ENCODE measurements around the gene VPS13D. TPM values are rescaled to one million over a fixed set of nuclear protein-coding genes. Genes with fewer than 3 reads are reported as not detected.

The VPS13D gene
- total RNA-seq, 4 donors from 2014 or later, result 137 to 238 (median 191) TPM

GRCh38 chr1:12203216-12204007, 26.4 kb upstream of the VPS13D start:
- Histone ChIP-seq H3K9me3 (no peaks in the 10 kb centered on the region), H3K27ac (no peak overlapping the region), H3K4me1 (peaks cover 0 to 15% of the 10 kb centered on the region in 2 donors), H3K36me3 (no peaks in the 10 kb centered on the region), H3K27me3 (no peaks in the 10 kb centered on the region), H3K4me3 (replicated peaks in 1 of 3) (no peak overlapping the region)
- TF ChIP-seq CTCF (IDR thresholded peaks at IDR 0.05) (no peak), POLR2A (IDR thresholded peaks at IDR 0.05) (no peak)
- WGBS, 2 donors, result 88% methylated on average over 17 to 20 of the region's 20 CpGs
- no peak for DNase-seq
- intact Hi-C loops (cut with DNase I), result no loop called here

GRCh38 chr1:12204140-12204539, 25.7 kb upstream of the VPS13D start:
- no peaks in the 10 kb centered on the region for H3K9me3 ChIP-seq
- intact Hi-C loops (cut with DNase I), result no loop called here
- H3K27me3 ChIP-seq, result no peaks in the 10 kb centered on the region
- H3K36me3 ChIP-seq, result no peaks in the 10 kb centered on the region
- 90 to 95% methylated on average over 7 of the region's 7 CpGs for WGBS, 2 donors
- H3K4me3 ChIP-seq (replicated peaks in 1 of 3), result no peak overlapping the region
- TF ChIP-seq POLR2A (IDR thresholded peaks at IDR 0.05) (no peak), CTCF (IDR thresholded peaks at IDR 0.05) (no peak)
- H3K27ac ChIP-seq, result no peak overlapping the region
- H3K4me1 ChIP-seq, result peaks cover 0 to 18% of the 10 kb centered on the region in 2 donors
- DNase-seq, result no peak

- intact Hi-C loops (cut with DNase I), result no loop called here
- Histone ChIP-seq H3K27ac (no peak overlapping the region), H3K9me3 (no peaks in the 10 kb centered on the region), H3K4me3 (replicated peaks in 1 of 3) (no peak overlapping the region), H3K27me3 (no peaks in the 10 kb centered on the region), H3K36me3 (no peaks in the 10 kb centered on the region), H3K4me1 (peaks cover 0 to 20% of the 10 kb centered on the region in 2 donors)
- 88 to 89% methylated on average over 7 of the region's 7 CpGs for WGBS, 2 donors
- no peak for DNase-seq
- TF ChIP-seq POLR2A (IDR thresholded peaks at IDR 0.05) (no peak), CTCF (IDR thresholded peaks at IDR 0.05) (no peak)
These were observed 24.8 kb upstream of the VPS13D start for GRCh38 chr1:12204754-12205658.

DNA sequence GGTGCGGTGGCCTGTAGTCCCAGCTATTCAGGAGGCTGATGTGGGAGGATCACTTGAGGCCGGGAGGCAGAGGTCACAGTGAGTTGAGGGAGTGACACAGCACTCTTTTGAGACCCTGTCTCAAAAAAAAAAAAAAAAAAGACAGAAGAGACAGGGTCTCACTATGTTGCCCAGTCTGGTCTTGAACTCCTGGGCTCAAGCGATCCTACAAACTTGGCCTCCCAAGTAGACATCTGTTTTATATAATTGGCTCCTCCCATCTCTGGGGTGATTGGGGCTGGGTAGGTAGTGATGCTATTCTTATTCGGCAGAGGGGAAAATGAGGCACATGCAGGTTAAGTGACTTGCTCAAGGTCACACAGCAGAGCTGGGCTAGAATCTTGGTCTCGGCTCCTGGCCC, 23.6 kb upstream of the VPS13D start:
- no peaks in the 10 kb centered on the region for H3K9me3 ChIP-seq
- 91 to 95% methylated on average over 5 of the region's 5 CpGs for WGBS, 2 donors
- H3K4me3 ChIP-seq (replicated peaks in 1 of 3), result no peak overlapping the region
- H3K36me3 ChIP-seq, result no peaks in the 10 kb centered on the region
- no peak for TF ChIP-seq CTCF (IDR thresholded peaks at IDR 0.05)
- TF ChIP-seq POLR2A (IDR thresholded peaks at IDR 0.05), result no peak
- peaks cover 0 to 20% of the 10 kb centered on the region in 2 donors for H3K4me1 ChIP-seq
- no peaks in the 10 kb centered on the region for H3K27me3 ChIP-seq
- intact Hi-C loops (cut with DNase I), result no loop called here
- no peak for DNase-seq
- H3K27ac ChIP-seq, result no peak overlapping the region

Measured in thyroid gland (tissue), 4 donors.